Tibial artery (tissue), 4 donors: ENCODE data around the gene GRB7.

Source experiments
- DNase-seq, 2 donors: peaks; one replicate each; pipeline ENCODE4 v3.0.0-alpha.2; 2019
- H3K27ac ChIP-seq, 2 donors: fragments of 200-600 bp; sonication (generic) in 1 of 2; 1 replicate in 1 of 2; 2 replicates in 1 of 2; pipeline ENCODE4 v1.5.1; 2018 to 2019; ENCODE audit warnings: mild to moderate bottlenecking in 1 of 2
- H3K27me3 ChIP-seq, 2 donors: fragments of 200-600 bp; sonication (generic) in 1 of 2; one replicate each; pipeline versions ENCODE4 v1.5.1 to v1.6.0; 2016 to 2019
- H3K36me3 ChIP-seq, 3 donors: fragments of 200-600 bp; sonication (generic) in 2 of 3; one replicate each; pipeline ENCODE4 v1.5.1; 2016 to 2019; ENCODE audit warnings: mild to moderate bottlenecking in 2 of 3
- H3K4me1 ChIP-seq, 4 donors: fragments of 200-600 bp; sonication (generic) in 2 of 4; 1 replicate in 3 of 4; 2 replicates in 1 of 4; pipeline ENCODE4 v1.5.1; 2016 to 2019
- H3K4me3 ChIP-seq, 2 donors: fragments of 200-600 bp; sonication (generic) in 1 of 2; 1 replicate in 1 of 2; 2 replicates in 1 of 2; pipeline ENCODE4 v1.5.1; 2018 to 2019; ENCODE audit warnings: mild to moderate bottlenecking in 2 of 2
- H3K9me3 ChIP-seq, 3 donors: fragments of 200-600 bp; sonication (generic) in 1 of 3; one replicate each; pipeline ENCODE4 v1.5.1; 2016 to 2019
- intact Hi-C: fragments of 100-400 bp; cut with DNase I; formaldehyde crosslinking; loops from one replicate; pipeline ENCODE4 v1.15.0; 2023; ENCODE audit warnings: low total_unique reads
- TF ChIP-seq, protein P1 (sequence below), 2 experiments: fragments of 200-600 bp in 1 of 2; fragments of 450-650 bp in 1 of 2; IDR thresholded peaks; one replicate each; pipeline ENCODE4 v1.5.1; 2017 to 2019; ENCODE audit warnings: antibody characterized with exemption in 2 of 2, mild to moderate bottlenecking in 1 of 2, moderate library complexity in 1 of 2

The GRB7 gene

DNA sequence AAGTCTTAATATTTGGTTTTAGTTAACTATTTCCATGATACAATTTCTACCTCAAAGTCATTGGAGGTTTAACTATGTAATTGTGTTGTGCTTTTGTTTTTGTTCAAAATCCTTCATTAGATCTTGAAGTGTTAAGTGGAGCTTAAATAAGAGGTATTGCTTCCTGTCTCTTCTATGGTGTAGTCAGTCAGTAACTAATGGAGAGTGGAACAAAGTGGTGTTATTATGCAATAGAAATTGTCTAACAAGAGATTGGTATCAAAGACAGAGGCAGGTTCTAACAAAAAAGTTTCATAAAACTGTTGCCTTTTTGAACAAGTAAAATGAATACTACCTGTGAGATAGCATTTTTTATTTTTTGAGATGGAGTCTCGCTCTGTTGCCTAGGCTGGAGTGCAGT lies 45.2 kb downstream of the GRB7 start:
- Histone ChIP-seq H3K36me3 (no peaks in the 10 kb centered on the region), H3K9me3 (no peaks in the 10 kb centered on the region), H3K27me3 (peaks cover 0 to 36% of the 10 kb centered on the region in 2 donors), H3K4me1 (no peaks in the 10 kb centered on the region), H3K4me3 (no peak overlapping the region), H3K27ac (no peak overlapping the region)
- DNase-seq, result no peak
- TF ChIP-seq, protein P1, sequence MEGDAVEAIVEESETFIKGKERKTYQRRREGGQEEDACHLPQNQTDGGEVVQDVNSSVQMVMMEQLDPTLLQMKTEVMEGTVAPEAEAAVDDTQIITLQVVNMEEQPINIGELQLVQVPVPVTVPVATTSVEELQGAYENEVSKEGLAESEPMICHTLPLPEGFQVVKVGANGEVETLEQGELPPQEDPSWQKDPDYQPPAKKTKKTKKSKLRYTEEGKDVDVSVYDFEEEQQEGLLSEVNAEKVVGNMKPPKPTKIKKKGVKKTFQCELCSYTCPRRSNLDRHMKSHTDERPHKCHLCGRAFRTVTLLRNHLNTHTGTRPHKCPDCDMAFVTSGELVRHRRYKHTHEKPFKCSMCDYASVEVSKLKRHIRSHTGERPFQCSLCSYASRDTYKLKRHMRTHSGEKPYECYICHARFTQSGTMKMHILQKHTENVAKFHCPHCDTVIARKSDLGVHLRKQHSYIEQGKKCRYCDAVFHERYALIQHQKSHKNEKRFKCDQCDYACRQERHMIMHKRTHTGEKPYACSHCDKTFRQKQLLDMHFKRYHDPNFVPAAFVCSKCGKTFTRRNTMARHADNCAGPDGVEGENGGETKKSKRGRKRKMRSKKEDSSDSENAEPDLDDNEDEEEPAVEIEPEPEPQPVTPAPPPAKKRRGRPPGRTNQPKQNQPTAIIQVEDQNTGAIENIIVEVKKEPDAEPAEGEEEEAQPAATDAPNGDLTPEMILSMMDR (IDR thresholded peaks at IDR 0.05), result no peak
- intact Hi-C loops, result no loop called here

DNA sequence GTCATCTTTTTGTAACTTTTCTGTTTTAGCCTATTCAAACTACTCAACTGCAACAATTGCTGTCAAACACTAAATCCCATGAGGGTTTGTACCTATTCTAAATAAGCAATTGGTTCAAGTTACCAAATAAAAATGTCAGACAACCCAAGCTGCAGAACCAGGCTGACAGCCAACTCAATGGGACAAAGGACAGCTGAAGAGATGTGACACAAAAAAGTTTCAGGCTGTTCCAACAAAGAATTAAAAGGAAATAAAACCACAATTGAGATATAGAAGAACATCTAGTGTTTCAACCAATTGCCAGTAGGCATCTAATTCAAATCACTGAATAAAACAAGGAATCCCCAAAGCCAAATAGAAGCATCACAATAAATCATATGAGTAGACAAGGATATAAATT lies 49.3 kb downstream of the GRB7 start:
- Histone ChIP-seq H3K36me3 (no peaks in the 10 kb centered on the region), H3K27ac (no peak overlapping the region), H3K4me3 (no peak overlapping the region), H3K4me1 (no peaks in the 10 kb centered on the region), H3K27me3 (peaks cover 0 to 26% of the 10 kb centered on the region in 2 donors), H3K9me3 (no peaks in the 10 kb centered on the region)
- TF ChIP-seq, protein P1 (IDR thresholded peaks at IDR 0.05), result no peak
- intact Hi-C loops, result no loop called here
- no peak for DNase-seq

DNA sequence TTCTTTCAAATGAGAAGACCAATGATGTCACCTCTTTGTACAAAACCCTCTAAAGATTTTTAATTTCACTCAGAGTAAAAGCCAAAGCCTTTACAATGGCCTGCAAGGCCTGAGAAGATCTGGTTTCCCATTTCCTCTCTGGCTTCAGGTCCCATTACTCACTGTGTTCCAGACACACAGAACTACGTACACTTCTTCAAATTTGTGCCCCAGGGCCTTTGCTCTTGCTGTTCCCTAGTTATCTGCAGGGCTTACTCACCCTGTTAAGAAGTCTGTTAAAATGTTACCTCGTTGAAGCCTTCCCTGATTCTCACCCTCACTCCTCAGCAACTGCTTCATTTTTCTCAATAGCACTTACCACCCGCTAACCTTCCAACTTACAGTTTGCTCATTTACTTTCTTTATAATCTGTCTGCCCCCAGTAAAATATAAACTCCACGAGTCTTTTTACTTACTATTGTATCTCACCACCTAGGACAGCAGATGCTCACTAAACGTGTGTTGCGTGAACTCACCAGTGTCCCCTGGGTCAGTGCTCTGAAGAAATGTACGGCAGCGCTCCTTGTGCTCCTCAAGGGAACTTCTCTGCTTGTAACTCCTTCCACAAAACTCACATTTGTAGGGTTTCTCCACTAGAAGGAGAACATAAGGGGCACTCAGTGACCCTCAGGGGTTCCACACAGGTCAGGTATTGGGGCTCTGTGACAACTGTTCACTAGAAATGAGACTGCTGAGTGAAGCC lies 50.2 kb downstream of the GRB7 start:
- H3K36me3 ChIP-seq, result no peaks in the 10 kb centered on the region
- peaks cover 0 to 22% of the 10 kb centered on the region in 2 donors for H3K27me3 ChIP-seq
- no peak overlapping the region for H3K4me3 ChIP-seq
- no peak overlapping the region for H3K27ac ChIP-seq
- TF ChIP-seq, protein P1 (IDR thresholded peaks at IDR 0.05), result no peak
- intact Hi-C loops, result no loop called here
- H3K4me1 ChIP-seq, result no peaks in the 10 kb centered on the region
- no peak for DNase-seq
- no peaks in the 10 kb centered on the region for H3K9me3 ChIP-seq

DNA sequence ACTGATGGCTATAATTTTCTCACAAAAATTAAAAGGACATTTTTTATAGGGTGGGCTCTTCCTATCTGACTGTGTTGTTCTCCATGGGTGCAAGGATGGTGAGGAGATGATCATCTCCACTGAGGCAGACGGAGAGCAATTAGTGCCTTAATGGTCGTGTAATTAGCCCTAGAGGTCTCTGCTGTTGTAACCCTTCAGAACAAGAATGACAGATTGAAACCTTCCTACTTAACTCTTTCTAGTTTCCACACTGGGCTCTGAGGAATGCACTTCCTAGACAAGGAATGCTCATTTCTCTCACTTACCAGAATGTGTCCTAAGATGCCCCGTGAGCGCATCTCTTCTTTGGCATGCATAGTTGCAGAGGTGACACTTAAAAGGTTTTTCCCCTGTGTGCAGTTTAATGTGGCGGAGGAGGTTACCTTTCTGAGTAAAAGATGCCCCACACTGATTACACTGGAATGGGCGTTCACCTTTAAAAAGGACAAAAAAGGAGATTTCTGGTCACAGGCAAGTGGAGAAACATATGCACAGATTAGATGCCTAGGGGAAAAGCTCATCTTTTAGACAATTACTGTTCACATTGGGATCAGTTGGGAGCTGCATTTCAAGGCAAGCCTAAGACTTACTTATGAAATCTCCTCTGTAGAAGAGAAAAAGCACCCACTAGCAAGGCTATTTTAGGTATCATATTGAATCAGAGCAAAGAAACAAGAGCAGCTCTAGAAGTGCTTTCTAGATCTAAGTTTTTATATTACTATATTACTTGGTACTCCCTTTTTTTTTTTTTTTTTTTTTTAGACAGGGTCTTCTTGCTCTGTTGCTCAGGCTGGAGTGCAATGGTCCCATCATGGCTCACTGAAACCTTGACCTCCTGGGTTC lies 53.6 kb downstream of the GRB7 start:
- TF ChIP-seq, protein P1 (IDR thresholded peaks at IDR 0.05), result no peak
- Histone ChIP-seq H3K27ac (no peak overlapping the region), H3K4me1 (no peaks in the 10 kb centered on the region), H3K9me3 (no peaks in the 10 kb centered on the region), H3K27me3 (peaks cover 0 to 10% of the 10 kb centered on the region in 2 donors), H3K36me3 (no peaks in the 10 kb centered on the region), H3K4me3 (no peak overlapping the region)
- no peak for DNase-seq
- intact Hi-C loops, result no loop called here

DNA sequence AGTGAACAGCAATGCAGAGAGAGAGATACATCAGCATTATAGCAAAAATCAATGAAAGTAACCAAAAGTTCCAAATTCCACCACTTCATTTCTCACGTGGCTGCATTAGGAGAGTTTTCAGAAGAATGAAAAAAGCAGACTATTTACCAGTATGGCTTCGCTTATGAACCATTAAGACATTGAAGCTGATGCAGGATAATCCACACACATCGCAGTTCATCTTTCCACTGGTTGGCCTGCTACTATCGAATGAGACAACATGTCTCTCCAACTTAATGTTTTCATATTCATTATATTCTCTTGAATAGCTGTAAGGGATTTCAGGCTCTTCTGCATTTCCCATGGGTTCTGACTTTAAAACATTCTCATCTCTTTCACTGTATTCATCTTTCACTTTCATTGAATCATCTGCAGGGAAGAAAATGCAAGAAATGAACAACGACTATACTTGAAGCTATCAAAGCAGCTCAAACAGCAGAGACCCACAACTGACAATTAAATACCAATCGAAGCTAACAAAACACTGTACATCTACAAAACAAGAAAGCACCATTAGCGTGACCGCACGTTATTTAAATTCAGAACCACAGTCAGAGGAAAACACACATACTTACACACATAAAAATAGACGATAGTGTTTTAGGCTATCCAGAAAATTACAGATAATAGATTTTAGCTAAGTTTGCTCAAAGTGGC lies 54.9 kb downstream of the GRB7 start:
- intact Hi-C loops, result no loop called here
- no peak for DNase-seq
- Histone ChIP-seq H3K27ac (no peak overlapping the region), H3K27me3 (peaks cover 0 to 10% of the 10 kb centered on the region in 2 donors), H3K4me1 (no peaks in the 10 kb centered on the region), H3K4me3 (no peak overlapping the region), H3K36me3 (no peaks in the 10 kb centered on the region), H3K9me3 (no peaks in the 10 kb centered on the region)
- TF ChIP-seq, protein P1 (IDR thresholded peaks at IDR 0.05), result no peak
